GM21825 (cell line): ENCODE results near the gene LCN12.

Experiments used
- ATAC-seq: cut with Tn5 transposase; IDR thresholded peaks from one replicate; pipeline ENCODE4 v1.9.1; 2021; ENCODE audit warnings: mild to moderate bottlenecking, moderate library complexity; ENCODE audit not compliant: unreplicated experiment

LCN12 gene

GRCh38 chr9:136972335-136972734 is 20.3 kb downstream of the LCN12 start:
- no peak for ATAC-seq

GRCh38 chr9:136972743-136973142 is 20.7 kb downstream of the LCN12 start:
- ATAC-seq: no peak

GRCh38 chr9:136973618-136974617 is 21.8 kb downstream of the LCN12 start:
- ATAC-seq: no peak

DNA sequence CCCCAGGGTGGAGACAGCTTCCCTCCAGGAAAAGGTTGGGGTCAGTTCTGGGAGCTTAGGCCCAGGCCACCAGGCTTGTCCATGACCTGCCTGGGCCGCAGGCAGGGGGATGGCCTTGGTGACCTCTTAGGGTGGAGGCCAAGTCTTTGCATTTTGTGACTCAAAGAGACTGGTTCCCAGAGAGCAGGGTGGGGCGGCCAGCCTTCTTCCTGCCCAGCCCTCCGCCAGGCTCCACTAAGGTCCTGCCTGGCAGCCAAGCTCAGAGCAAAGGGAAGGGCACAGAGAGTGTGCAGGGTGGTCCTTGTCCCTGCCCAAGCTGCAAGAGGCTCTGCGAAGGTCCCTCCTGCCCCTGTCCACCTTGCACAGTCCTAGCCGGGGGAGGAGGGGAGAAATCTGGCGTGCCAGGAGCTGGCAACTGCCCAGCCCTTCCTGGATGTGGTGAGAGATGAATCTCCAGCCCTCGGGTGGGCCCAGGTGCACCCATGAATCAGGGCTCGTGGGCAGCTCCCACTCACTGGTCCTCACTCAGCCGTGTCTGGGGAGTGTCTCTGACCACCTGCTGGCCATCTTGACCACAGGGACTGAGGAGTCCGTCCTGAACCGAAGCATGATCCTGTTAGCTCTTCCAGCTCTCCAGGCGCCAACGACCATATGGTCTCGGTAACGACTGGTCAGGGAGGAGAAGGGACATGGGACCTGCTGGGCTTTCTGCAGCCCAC is 22.9 kb downstream of the LCN12 start:
- ATAC-seq: no peak

DNA sequence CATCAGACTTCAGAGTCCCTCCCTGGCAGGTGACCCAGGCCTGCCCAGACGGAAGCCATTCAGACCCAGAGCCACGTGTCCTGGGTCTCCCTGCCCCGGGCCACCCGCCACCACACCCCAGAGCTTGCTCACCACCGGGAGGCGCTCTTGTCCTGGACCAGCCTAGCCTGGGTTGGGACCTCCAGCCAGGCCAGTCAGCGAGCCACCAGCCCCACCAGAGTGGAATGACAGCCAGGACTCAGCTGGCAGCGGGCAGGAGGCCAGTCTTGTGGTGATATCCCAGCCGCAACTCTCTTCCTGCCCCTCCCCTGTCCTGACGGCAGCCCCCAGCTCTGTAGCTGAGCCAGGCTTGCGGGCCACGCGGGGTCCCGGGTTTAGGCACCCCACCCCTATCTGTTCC is 23.6 kb downstream of the LCN12 start:
- ATAC-seq: no peak

- ATAC-seq: no peak
Measured at GRCh38 chr9:136977223-136977622, 25.1 kb downstream of the LCN12 start, which contains the start of gene PTGDS. Gene PTGDS (plus strand): TSS chr9:136977504. CDS start chr9:136977579, 75 bp downstream.

- ATAC-seq: no peak
Measured at GRCh38 chr9:136977649-136978072, 25.6 kb downstream of the LCN12 start.

GRCh38 chr9:136978073-136978864 is 26.2 kb downstream of the LCN12 start:
- no peak for ATAC-seq

DNA sequence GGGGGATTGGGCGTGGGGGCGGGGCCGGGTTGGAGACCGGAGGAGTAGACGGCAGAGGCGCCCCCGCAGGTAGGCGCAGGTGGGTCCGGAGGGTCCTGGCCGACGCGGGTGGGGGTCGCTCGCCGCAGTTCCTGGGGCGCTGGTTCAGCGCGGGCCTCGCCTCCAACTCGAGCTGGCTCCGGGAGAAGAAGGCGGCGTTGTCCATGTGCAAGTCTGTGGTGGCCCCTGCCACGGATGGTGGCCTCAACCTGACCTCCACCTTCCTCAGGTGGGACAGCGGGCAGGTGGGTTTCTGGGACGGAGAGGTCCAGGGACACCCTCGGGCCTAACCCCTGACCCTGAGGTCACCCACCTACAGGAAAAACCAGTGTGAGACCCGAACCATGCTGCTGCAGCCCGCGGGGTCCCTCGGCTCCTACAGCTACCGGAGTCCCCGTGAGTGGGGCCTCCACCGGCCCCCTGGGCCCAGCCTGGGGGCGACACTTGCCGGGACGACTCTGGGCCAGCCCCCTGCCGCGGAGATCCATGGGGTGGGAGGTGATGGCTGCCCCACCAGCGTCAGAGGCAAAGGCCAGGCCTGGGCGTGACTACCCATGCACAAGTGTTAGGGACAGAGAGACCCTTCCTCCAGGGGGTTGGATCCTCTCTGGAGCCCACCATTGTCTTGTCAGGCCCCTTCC is 26.9 kb downstream of the LCN12 start:
- no peak for ATAC-seq

DNA sequence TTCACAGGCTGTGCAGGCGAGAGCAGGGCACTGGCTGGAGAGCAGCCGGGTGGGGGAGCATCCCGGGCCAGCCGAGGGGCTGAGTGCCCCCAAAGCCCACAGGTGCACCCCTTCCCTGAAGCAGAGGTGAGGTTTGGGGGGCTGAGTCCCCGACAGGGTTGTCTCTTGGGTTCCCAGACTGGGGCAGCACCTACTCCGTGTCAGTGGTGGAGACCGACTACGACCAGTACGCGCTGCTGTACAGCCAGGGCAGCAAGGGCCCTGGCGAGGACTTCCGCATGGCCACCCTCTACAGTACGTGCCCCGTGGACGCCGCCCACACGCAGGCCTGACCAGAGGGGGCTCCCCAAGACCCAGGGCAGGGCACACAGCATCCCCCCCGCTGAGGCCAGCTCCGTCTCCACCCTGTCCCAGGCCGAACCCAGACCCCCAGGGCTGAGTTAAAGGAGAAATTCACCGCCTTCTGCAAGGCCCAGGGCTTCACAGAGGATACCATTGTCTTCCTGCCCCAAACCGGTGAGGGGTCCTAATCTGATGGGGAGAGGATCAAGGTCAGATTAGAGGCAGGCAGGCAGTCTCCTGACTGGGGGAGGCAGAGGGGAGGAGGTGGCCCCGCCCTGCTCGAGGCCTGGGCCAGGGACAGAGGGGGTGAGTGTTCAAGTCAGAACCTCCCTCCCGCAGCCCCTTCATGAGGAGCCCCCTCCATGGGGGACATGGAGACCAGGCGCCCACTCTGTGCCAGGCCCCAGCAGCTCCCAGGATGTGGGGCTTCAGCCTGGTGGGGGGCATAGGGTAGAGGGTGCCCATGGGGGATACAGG is 27.9 kb downstream of the LCN12 start:
- no peak for ATAC-seq

DNA sequence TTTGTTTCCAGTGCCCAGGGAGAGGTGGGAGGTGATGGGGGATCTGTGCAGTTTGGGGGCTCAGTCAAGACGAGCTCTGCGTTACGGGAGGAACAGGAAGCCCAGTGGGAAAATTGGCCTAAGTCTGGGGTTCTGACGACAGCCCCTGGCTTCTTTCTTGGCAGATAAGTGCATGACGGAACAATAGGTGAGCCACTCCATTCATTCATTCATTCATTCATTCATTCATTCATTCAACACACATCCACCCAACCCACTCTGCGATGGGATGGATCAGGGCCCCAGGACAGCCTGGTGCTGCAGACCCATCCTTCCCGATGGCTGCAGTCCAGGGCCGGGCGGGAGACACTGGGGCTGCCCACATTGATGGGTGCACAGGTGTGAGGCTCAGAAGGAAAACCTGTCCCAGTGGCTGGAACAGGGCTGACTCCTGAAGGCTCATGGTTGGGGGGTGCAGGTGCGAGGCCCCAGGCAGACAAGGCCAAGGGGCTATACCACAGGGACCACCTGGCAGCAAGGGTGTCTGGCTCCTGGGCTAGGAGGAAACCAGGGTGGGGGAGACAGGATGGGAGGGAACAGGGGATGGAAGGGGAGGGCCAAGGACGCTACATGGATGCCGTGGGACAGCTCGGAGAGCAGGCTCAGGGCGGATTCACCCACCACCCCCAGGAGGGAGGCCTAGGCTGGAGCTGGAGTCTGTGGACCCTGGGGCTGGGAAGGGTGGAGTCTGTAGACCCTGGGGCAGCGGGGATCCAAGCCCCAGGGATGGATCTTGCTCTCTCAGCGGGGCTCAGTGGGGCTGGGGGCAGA is 28.8 kb downstream of the LCN12 start:
- no peak for ATAC-seq

GRCh38 chr9:136981588-136982231 is 29.6 kb downstream of the LCN12 start:
- no peak for ATAC-seq

DNA sequence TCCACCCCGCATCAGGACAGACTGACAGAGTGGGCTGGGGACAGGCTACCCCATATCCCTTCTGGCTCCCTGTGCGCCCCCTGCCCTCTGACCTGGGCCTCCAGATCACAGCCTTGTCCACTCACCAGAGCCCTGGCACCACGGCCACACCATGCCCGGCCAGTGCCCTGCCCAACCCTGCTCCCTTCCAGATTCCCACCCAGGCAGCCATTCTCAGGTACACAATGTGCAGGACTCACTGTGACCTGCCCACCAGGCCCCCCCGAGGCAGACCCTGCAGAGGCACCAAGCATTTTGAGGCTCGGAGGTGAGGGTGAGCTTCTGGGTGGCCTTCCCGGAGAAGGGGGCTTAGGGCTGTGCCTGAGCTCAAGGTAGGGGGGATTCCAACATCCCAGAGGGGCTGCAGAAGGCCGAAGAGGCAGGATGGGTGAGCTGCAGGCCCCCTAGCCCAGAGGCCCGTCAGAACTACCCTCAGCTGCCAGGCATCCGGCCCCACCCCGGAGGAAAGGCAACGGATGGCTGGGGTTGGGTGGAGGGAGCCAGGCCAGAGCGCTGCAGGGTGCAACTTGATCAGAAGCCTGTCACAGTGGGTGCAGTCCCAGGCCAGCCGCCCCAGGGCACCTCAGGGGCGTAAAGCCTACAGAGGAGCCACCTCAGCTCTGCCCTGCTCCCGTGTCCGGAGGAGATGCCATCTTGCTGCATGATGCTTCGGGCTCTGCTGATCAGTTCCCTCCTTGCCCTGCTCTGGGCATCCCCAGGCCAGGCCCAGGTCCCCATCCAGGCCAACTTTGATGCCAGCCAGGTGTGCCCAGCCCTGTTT is 30.4 kb downstream of the LCN12 start, which contains the start of gene LCNL1:
LCNL1 (plus strand) TSS at position 762 of the 820 bp plus-strand sequence. CDS start 594 bp downstream, outside the sequence.
- ATAC-seq: no peak

GRCh38 chr9:136983167-136983566 is 31.1 kb downstream of the LCN12 start:
- ATAC-seq: no peak

GRCh38 chr9:136983656-136984314 is 31.7 kb downstream of the LCN12 start:
- no peak for ATAC-seq

DNA sequence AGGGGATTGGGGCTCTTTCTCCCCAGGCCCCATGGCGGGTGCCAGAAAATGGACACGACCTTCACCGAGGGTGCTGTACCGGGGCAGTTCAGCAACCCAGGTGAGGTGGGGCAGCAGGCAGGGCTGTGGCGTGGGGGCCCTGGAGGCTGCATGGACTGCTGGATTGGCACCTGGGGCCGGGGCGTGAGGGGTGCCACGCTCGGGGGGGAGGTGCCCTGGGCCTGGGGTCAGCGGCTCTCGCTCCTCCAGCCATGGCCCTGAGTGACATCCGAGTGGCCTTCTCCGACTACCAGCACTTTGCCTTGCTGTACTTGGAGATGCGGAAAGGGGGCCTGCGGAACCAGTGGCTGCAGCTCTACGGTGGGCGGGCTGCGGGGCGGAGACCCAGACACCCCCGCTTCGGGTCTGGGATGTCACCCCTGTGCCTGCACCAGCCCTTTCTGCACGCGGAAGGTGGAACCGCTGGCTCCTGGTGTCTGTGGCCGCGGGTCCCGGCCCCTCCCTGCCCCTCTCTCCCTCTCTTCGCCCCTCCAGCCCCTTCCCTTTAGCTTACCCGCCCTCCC is 32.5 kb downstream of the LCN12 start:
- no peak for ATAC-seq
